H1 (cell line): ENCODE data around the gene PVALB. TPM values are rescaled to one million over a fixed set of nuclear protein-coding genes. Genes with fewer than 3 reads are reported as not detected.

Experiments used
- CTCF ChIA-PET: fragments of 300-600 bp; sonication (Branson Sonifier 250); formaldehyde crosslinking; loops from one replicate; lab custom pipeline; 2021; ENCODE audit not compliant: partially characterized antibody; lab: Charles Lee
- POLR2A ChIA-PET: fragments of 300-600 bp; sonication (Branson Sonifier 250); formaldehyde crosslinking; loops from one replicate; lab custom pipeline; 2021; ENCODE audit warnings: inconsistent platforms; ENCODE audit not compliant: partially characterized antibody; lab: Charles Lee
- DNase-seq, 2 experiments: peaks; one replicate each; pipeline versions ENCODE4 v3.0.0 to v3.0.0-alpha.2; 2010 to 2022; ENCODE audit warnings: low spot score in 2 of 2, low read depth in 1 of 2, mixed read lengths in 1 of 2
- FAIRE-seq: peaks from 2 replicates; lab custom pipeline; 2011; peaks lifted over from hg19 to GRCh38; lab: Jason Lieb, UNC
- H2AFZ ChIP-seq: 2 replicates; pipeline ENCODE4 v1.8.1; 2012; ENCODE audit warnings: low read length, inconsistent platforms
- H2AK5ac ChIP-seq: 2 replicates; pipeline ENCODE4 v1.6.1; 2013; ENCODE audit warnings: low read depth, low read length
- H2BK120ac ChIP-seq: replicated peaks from 2 replicates; pipeline ENCODE3; 2013; ENCODE audit warnings: low read depth, low read length, inconsistent platforms
- H2BK12ac ChIP-seq: 2 replicates; pipeline ENCODE4 v1.6.1; 2013; ENCODE audit warnings: low read depth, low read length
- H2BK15ac ChIP-seq: 2 replicates; pipeline ENCODE4 v1.6.1; 2013; ENCODE audit warnings: low read length
- H2BK20ac ChIP-seq: 2 replicates; pipeline ENCODE4 v1.6.1; 2013; ENCODE audit warnings: low read length
- H2BK5ac ChIP-seq: 2 replicates; pipeline ENCODE4 v1.6.1; 2013; ENCODE audit warnings: low read depth, low read length
- H3K14ac ChIP-seq: 2 replicates; pipeline ENCODE4 v1.6.1; 2013; ENCODE audit warnings: inconsistent platforms; ENCODE audit not compliant: insufficient read length
- H3K18ac ChIP-seq: 2 replicates; pipeline ENCODE4 v1.6.1; 2013; ENCODE audit warnings: low read length; ENCODE audit errors: extremely low read depth
- H3K23ac ChIP-seq: 2 replicates; pipeline ENCODE4 v1.6.1; 2013; ENCODE audit warnings: inconsistent platforms; ENCODE audit not compliant: insufficient read length
- H3K23me2 ChIP-seq: 2 replicates; pipeline ENCODE4 v1.6.1; 2013; ENCODE audit warnings: low read depth, low read length
- H3K27ac ChIP-seq: 2 replicates; pipeline ENCODE4 v1.6.1; 2011; ENCODE audit warnings: low read depth, low read length, inconsistent platforms
- H3K27me3 ChIP-seq, 4 experiments: replicated peaks in 1 of 4; 1 replicate in 1 of 4; 2 replicates in 3 of 4; pipeline versions ENCODE4 v1.6.1 to v1.8.1; 2011 to 2013; ENCODE audit warnings: low read length in 3 of 4, mild to moderate bottlenecking in 3 of 4, inconsistent platforms in 2 of 4, mixed read lengths in 2 of 4, moderate library complexity in 1 of 4; ENCODE audit not compliant: control insufficient read depth in 3 of 4, insufficient read depth in 3 of 4; ENCODE audit errors: extremely low read depth in 1 of 4
- H3K36me3 ChIP-seq, 4 experiments: 2 replicates each; pipeline versions ENCODE4 v1.6.1 to v1.8.1; 2011 to 2013; ENCODE audit warnings: mild to moderate bottlenecking in 4 of 4, low read length in 3 of 4, moderate library complexity in 2 of 4, control low read depth in 1 of 4, inconsistent platforms in 1 of 4; ENCODE audit not compliant: insufficient read depth in 4 of 4, control insufficient read depth in 2 of 4
- H3K4ac ChIP-seq: replicated peaks from 2 replicates; pipeline ENCODE3; 2013; ENCODE audit warnings: low read length, low read depth, mixed read lengths, inconsistent platforms; ENCODE audit not compliant: insufficient read length
- H3K4me1 ChIP-seq, 4 experiments: replicated peaks in 1 of 4; 1 replicate in 1 of 4; 2 replicates in 3 of 4; pipeline versions ENCODE4 v1.6.1 to v1.8.1; 2011 to 2013; ENCODE audit warnings: low read length in 3 of 4, inconsistent platforms in 2 of 4, mixed read lengths in 1 of 4; ENCODE audit not compliant: insufficient read depth in 4 of 4, control insufficient read depth in 3 of 4
- H3K4me2 ChIP-seq, 2 experiments: 2 replicates each; pipeline versions ENCODE4 v1.6.1 to v1.8.1; 2011 to 2013; ENCODE audit warnings: low read depth in 2 of 2, low read length in 2 of 2, control low read depth in 1 of 2, inconsistent platforms in 1 of 2, mild to moderate bottlenecking in 1 of 2; ENCODE audit not compliant: insufficient read depth in 1 of 2
- H3K4me3 ChIP-seq, 4 experiments: fragments of 200-600, 300-600 bp in 1 of 4; sonication (generic), shearing (Covaris generic), sonication (Bioruptor Twin) in 1 of 4; 2 replicates each; pipeline versions ENCODE4 v1.5.1 to v1.8.1; 2011 to 2016; ENCODE audit warnings: low read length in 4 of 4, low read depth in 3 of 4, control low read depth in 2 of 4, inconsistent platforms in 2 of 4, mild to moderate bottlenecking in 2 of 4, mixed read lengths in 1 of 4, moderate library complexity in 1 of 4; ENCODE audit not compliant: insufficient read depth in 2 of 4; ENCODE audit errors: extremely low read depth in 1 of 4
- H3K56ac ChIP-seq: replicated peaks from 2 replicates; pipeline ENCODE3; 2013; ENCODE audit warnings: low read depth, mild to moderate bottlenecking, mixed read lengths, low read length, inconsistent platforms; ENCODE audit not compliant: insufficient read length
- H3K79me1 ChIP-seq: 2 replicates; pipeline ENCODE4 v1.6.1; 2013; ENCODE audit warnings: low read depth, low read length, control low read depth
- H3K79me2 ChIP-seq, 2 experiments: 2 replicates each; pipeline versions ENCODE4 v1.6.1 to v1.8.1; 2012 to 2013; ENCODE audit warnings: low read length in 2 of 2, mild to moderate bottlenecking in 2 of 2, inconsistent platforms in 1 of 2; ENCODE audit not compliant: insufficient read depth in 2 of 2, control insufficient read depth in 1 of 2
- H3K9ac ChIP-seq, 4 experiments: replicated peaks in 1 of 4; 1 replicate in 1 of 4; 2 replicates in 3 of 4; pipeline versions ENCODE4 v1.6.1 to v1.8.1; 2011 to 2013; ENCODE audit warnings: low read depth in 3 of 4, low read length in 3 of 4, control low read depth in 2 of 4, mild to moderate bottlenecking in 2 of 4, moderate library complexity in 2 of 4, inconsistent platforms in 1 of 4; ENCODE audit errors: extremely low read depth in 1 of 4
- H3K9me3 ChIP-seq, 2 experiments: 2 replicates each; pipeline versions ENCODE4 v1.6.1 to v1.8.1; 2012 to 2013; ENCODE audit warnings: mild to moderate bottlenecking in 2 of 2, moderate library complexity in 2 of 2, control low read depth in 1 of 2, inconsistent platforms in 1 of 2, low read depth in 1 of 2, low read length in 1 of 2, mixed read lengths in 1 of 2; ENCODE audit not compliant: insufficient read depth in 2 of 2
- H4K20me1 ChIP-seq, 2 experiments: replicated peaks in 1 of 2; 2 replicates each; pipeline versions ENCODE3 to v1.8.1; 2011 to 2013; ENCODE audit warnings: inconsistent platforms in 2 of 2, low read length in 2 of 2, mild to moderate bottlenecking in 1 of 2; ENCODE audit not compliant: insufficient read depth in 2 of 2, control insufficient read depth in 1 of 2
- H4K5ac ChIP-seq: 2 replicates; pipeline ENCODE4 v1.6.1; 2013; ENCODE audit warnings: low read length, low read depth, mixed read lengths, inconsistent platforms; ENCODE audit not compliant: insufficient read length
- H4K8ac ChIP-seq: 2 replicates; pipeline ENCODE4 v1.8.0; 2013; ENCODE audit warnings: mild to moderate bottlenecking, moderate library complexity, low read length, inconsistent platforms; ENCODE audit not compliant: insufficient read depth; ENCODE audit errors: extremely low read depth
- H4K91ac ChIP-seq: replicated peaks from 2 replicates; pipeline ENCODE3; 2013; ENCODE audit warnings: low read length, mixed read lengths, inconsistent platforms; ENCODE audit not compliant: insufficient read length
- ASH2L ChIP-seq: fragments of 200-600, 300-600 bp; sonication (generic); IDR thresholded peaks from one replicate; pipeline ENCODE4 v1.7.1; 2017; ENCODE audit warnings: low read length
- BRCA1 ChIP-seq: IDR thresholded peaks from 2 replicates; pipeline ENCODE4 v1.6.1; 2012; ENCODE audit warnings: low read depth, low read length, improper control_type of control experiment
- CHD1 ChIP-seq: IDR thresholded peaks from 2 replicates; pipeline ENCODE4 v1.6.1; 2012; ENCODE audit warnings: low read depth, low read length, improper control_type of control experiment
- KDM1A ChIP-seq: fragments of 200-600, 300-600 bp; sonication (generic); IDR thresholded peaks from 2 replicates; pipeline ENCODE4 v1.7.1; 2016; ENCODE audit warnings: mild to moderate bottlenecking, low read length, borderline replicate concordance
- MAFK ChIP-seq: IDR thresholded peaks from 2 replicates; pipeline ENCODE4 v1.6.1; 2012; ENCODE audit warnings: low read depth, mild to moderate bottlenecking, improper control_type of control experiment, low read length
- RBBP5 ChIP-seq: IDR thresholded peaks from 2 replicates; pipeline ENCODE4 v1.7.1; 2012; ENCODE audit warnings: low read depth, mild to moderate bottlenecking, inconsistent platforms, low read length, moderate library complexity, borderline replicate concordance
- RXRA ChIP-seq: IDR thresholded peaks from 2 replicates; pipeline ENCODE4 v1.6.1; 2011; ENCODE audit warnings: low read depth, mild to moderate bottlenecking, low read length, moderate library complexity; ENCODE audit not compliant: insufficient read depth
- SIRT6 ChIP-seq: IDR thresholded peaks from one replicate; pipeline ENCODE4 v1.7.1; 2012; ENCODE audit warnings: low read length, inconsistent platforms
- SP4 ChIP-seq: IDR thresholded peaks from 2 replicates; pipeline ENCODE4 v1.6.1; 2012; ENCODE audit warnings: low read length, inconsistent platforms
- WGBS, 2 experiments: shearing (Covaris generic) in 1 of 2; methylation state at CpG; one replicate each; pipeline versions ENCODE4 v1.1.6 to v1.1.7; 2013 to 2015; ENCODE audit warnings: low lambda C conversion rate in 2 of 2, mixed read lengths in 2 of 2, inconsistent platforms in 1 of 2, low coverage in 1 of 2, missing lambda C conversion rate in 1 of 2; ENCODE audit not compliant: insufficient replicate concordance in 2 of 2, insufficient coverage in 1 of 2, insufficient read length in 1 of 2; ENCODE audit errors: extremely low coverage in 1 of 2, missing lambda C conversion rate in 1 of 2; 5-methylcytosine and 5-hydroxymethylcytosine counted together
- polyA plus RNA-seq, 7 experiments: library from polyadenylated mRNA; depleted of rRNA in 3 of 7; stranded (reverse) in 5 of 7; unstranded in 2 of 7; fragments of >200 nt in 5 of 7; fragments of 200-250 nt in 2 of 7; gene quantifications; 1 replicate in 5 of 7; 2 replicates in 1 of 7; 4 replicates in 1 of 7; pipeline versions ENCODE4 v1.2.1 to v1.2.3, GENCODE V29; 2011 to 2013; ENCODE audit warnings: missing spikeins in 2 of 7, mixed read lengths in 2 of 7
- total RNA-seq: library from RNA; stranded (reverse); fragmentation: NEBNext Ultra II Directional; extraction: Animal tissue kit (Norgen Biotek cat#: 25700); gene quantifications from 2 replicates; pipeline ENCODE4 v1.2.1, GENCODE V29; 2021

Gene PVALB
- total and polyA plus RNA-seq, 2 of the 8 experiments (the other 6 are each of a cell fraction or from before 2014, with no cell fraction given): 1.7 to 5.4 TPM

- Histone ChIP-seq H4K8ac (no peak overlapping the region), H3K14ac (no peak overlapping the region), H2BK20ac (no peak overlapping the region), H4K20me1 (no peaks in the 10 kb centered on the region), H3K79me1 (no peaks in the 10 kb centered on the region), H4K91ac (no peak overlapping the region), H2AK5ac (no peak overlapping the region), H3K27me3 (no peaks in the 10 kb centered on the region), H2BK15ac (no peak overlapping the region), H3K56ac (no peak overlapping the region), H3K27ac (no peak overlapping the region), H2AFZ (no peak overlapping the region), H3K18ac (no peak overlapping the region), H3K4ac (no peak overlapping the region), H3K9ac (no peak overlapping the region), H3K36me3 (peaks cover 3 to 20% (median 11%) of the 10 kb centered on the region in 4 experiments; a peak in 5 of 8 replicates), H2BK120ac (no peak overlapping the region), H3K23me2 (no peaks in the 10 kb centered on the region), H3K4me2 (no peak overlapping the region), H2BK12ac (no peak overlapping the region), H3K9me3 (no peaks in the 10 kb centered on the region), H3K4me1 (no peaks in the 10 kb centered on the region), H4K5ac (no peak overlapping the region), H2BK5ac (no peak overlapping the region), H3K79me2 (no peaks in the 10 kb centered on the region), H3K23ac (no peak overlapping the region), H3K4me3 (no peak overlapping the region)
- WGBS, 2 experiments: 90% methylated on average over 8 of the region's 8 CpGs; no CpG with 5 or more reads in 1 of the 2 experiments
- FAIRE-seq (no peak), DNase-seq (no peak)
- ChIA-PET POLR2A (no interaction called here), CTCF (interaction anchor here (1.1 to 3.9 kb wide), 3 partner anchors 11 to 13 kb away, joined by 3 to 13 read pairs (median 3); no protein-coding TSS in a partner anchor)
- TF ChIP-seq MAFK (no peak), CHD1 (no peak), RXRA (no peak), SP4 (no peak), ASH2L (no peak), BRCA1 (no peak), KDM1A (no peak), SIRT6 (no peak), RBBP5 (no peak)
Observed at GRCh38 chr22:36763576-36763975, 53.3 kb downstream of the PVALB start.
